CD14-positive monocyte (primary cell): Measurements from ENCODE around the gene MAP3K19. TPM values are rescaled to one million over a fixed set of nuclear protein-coding genes. Genes with fewer than 3 reads are reported as not detected.
A peak's percentile ranks its signal among the peaks of the same experiment; 100 is the strongest.

Experiments
- DNase-seq, 3 donors: peaks; one replicate each; pipeline ENCODE4 v3.0.0-alpha.2; 2011 to 2022
- H2AFZ ChIP-seq: 2 replicates; pipeline ENCODE4 v1.6.0; 2012; ENCODE audit warnings: mild to moderate bottlenecking, low read depth, low read length, inconsistent platforms; ENCODE audit not compliant: insufficient read depth, poor library complexity, severe bottlenecking
- H3K27ac ChIP-seq, 2 donors: 1 replicate in 1 of 2; 2 replicates in 1 of 2; pipeline ENCODE4 v1.5.1; 2012 to 2013; ENCODE audit warnings: low read length in 2 of 2, control low read depth in 1 of 2, inconsistent platforms in 1 of 2, low read depth in 1 of 2, mild to moderate bottlenecking in 1 of 2
- H3K27me3 ChIP-seq, 2 donors: one replicate each; pipeline versions ENCODE4 v1.6.0 to v1.6.1; 2011 to 2013; ENCODE audit warnings: low read length in 2 of 2; ENCODE audit not compliant: control insufficient read depth in 2 of 2, insufficient read depth in 2 of 2
- H3K36me3 ChIP-seq, 2 donors: replicated peaks in 1 of 2; 1 replicate in 1 of 2; 2 replicates in 1 of 2; pipeline versions ENCODE4 v1.5.1 to v1.6.1; 2012 to 2013; ENCODE audit warnings: low read length in 2 of 2, control low read depth in 1 of 2, inconsistent platforms in 1 of 2, mild to moderate bottlenecking in 1 of 2; ENCODE audit not compliant: insufficient read depth in 2 of 2, control insufficient read depth in 1 of 2
- H3K4me1 ChIP-seq, 2 donors: 1 replicate in 1 of 2; 2 replicates in 1 of 2; pipeline versions ENCODE4 v1.5.1 to v1.6.1; 2012 to 2013; ENCODE audit warnings: low read length in 2 of 2, control low read depth in 1 of 2, inconsistent platforms in 1 of 2, mild to moderate bottlenecking in 1 of 2, moderate library complexity in 1 of 2; ENCODE audit not compliant: insufficient read depth in 2 of 2, control insufficient read depth in 1 of 2
- H3K4me2 ChIP-seq: replicated peaks from 2 replicates; pipeline ENCODE3; 2012; ENCODE audit warnings: low read length, moderate library complexity, mild to moderate bottlenecking; ENCODE audit not compliant: poor library complexity, severe bottlenecking; ENCODE audit errors: extremely low read depth
- H3K4me3 ChIP-seq, 3 experiments: fragments of 200-600 bp in 1 of 3; sonication (generic) in 1 of 3; replicated peaks in 1 of 3; 1 replicate in 2 of 3; 2 replicates in 1 of 3; pipeline ENCODE4 v1.5.1; 2011 to 2013; ENCODE audit warnings: low read length in 3 of 3, mild to moderate bottlenecking in 3 of 3, control low read depth in 2 of 3, low read depth in 2 of 3, inconsistent platforms in 1 of 3, moderate library complexity in 1 of 3
- H3K79me2 ChIP-seq: 2 replicates; pipeline ENCODE4 v1.6.0; 2012; ENCODE audit warnings: mild to moderate bottlenecking, control low read depth, inconsistent platforms, low read length, moderate library complexity; ENCODE audit not compliant: insufficient read depth
- H3K9ac ChIP-seq: 2 replicates; pipeline ENCODE4 v1.6.0; 2017; ENCODE audit warnings: low read length, mild to moderate bottlenecking; ENCODE audit not compliant: insufficient read depth, poor library complexity, severe bottlenecking
- H3K9me3 ChIP-seq, 2 donors: replicated peaks in 1 of 2; 1 replicate in 1 of 2; 2 replicates in 1 of 2; pipeline versions ENCODE4 v1.5.1 to v1.6.1; 2012 to 2013; ENCODE audit warnings: low read length in 2 of 2, control low read depth in 1 of 2; ENCODE audit not compliant: control insufficient read depth in 1 of 2, insufficient read depth in 1 of 2
- H4K20me1 ChIP-seq: 2 replicates; pipeline ENCODE4 v1.6.0; 2012; ENCODE audit warnings: mild to moderate bottlenecking, low read length, control low read depth, moderate library complexity; ENCODE audit not compliant: insufficient read depth
- H3K27ac Mint-ChIP-seq, 7 donors: one replicate each; pipeline ENCODE4 v1.8.0; 2020; ENCODE audit warnings: mild to moderate bottlenecking in 7 of 7, mixed read lengths in 7 of 7, moderate library complexity in 6 of 7, inconsistent platforms in 2 of 7
- H3K27me3 Mint-ChIP-seq, 3 donors: one replicate each; pipeline ENCODE4 v1.8.0; 2021 to 2022; ENCODE audit warnings: low read depth in 3 of 3, mild to moderate bottlenecking in 3 of 3, mixed read lengths in 3 of 3, moderate library complexity in 3 of 3, inconsistent platforms in 1 of 3
- H3K36me3 Mint-ChIP-seq, 2 donors: one replicate each; pipeline ENCODE4 v1.8.0; 2020; ENCODE audit warnings: mixed read lengths in 2 of 2, inconsistent platforms in 1 of 2, mild to moderate bottlenecking in 1 of 2
- H3K4me1 Mint-ChIP-seq: one replicate; pipeline ENCODE4 v1.8.0; 2020; ENCODE audit warnings: mild to moderate bottlenecking, mixed read lengths
- H3K4me3 Mint-ChIP-seq, 2 donors: one replicate each; pipeline ENCODE4 v1.8.0; 2020; ENCODE audit warnings: mild to moderate bottlenecking in 2 of 2, mixed read lengths in 2 of 2, moderate library complexity in 1 of 2
- H3K9me3 Mint-ChIP-seq, 7 donors: one replicate each; pipeline ENCODE4 v1.8.0; 2020 to 2022; ENCODE audit warnings: mixed read lengths in 7 of 7, mild to moderate bottlenecking in 6 of 7, moderate library complexity in 6 of 7, inconsistent platforms in 2 of 7
- CTCF ChIP-seq: fragments of 200-600 bp; IDR thresholded peaks from one replicate; pipeline ENCODE4 v1.8.0; 2022; ENCODE audit warnings: antibody characterized with exemption, mild to moderate bottlenecking
- intact Hi-C, 2 donors: fragments of 100-400 bp; cut with micrococcal nuclease; formaldehyde crosslinking; loops; one replicate each; pipeline versions ENCODE4 v1.15.0 to v1.15.1; 2023
- polyA plus RNA-seq, 3 donors: library from polyadenylated mRNA; depleted of rRNA in 1 of 3; unstranded in 2 of 3; stranded (reverse) in 1 of 3; fragments of 300-500 nt in 2 of 3; fragments of >200 nt in 1 of 3; fragmentation: Illumina TruSeq in 2 of 3; gene quantifications; 1 replicate in 2 of 3; 2 replicates in 1 of 3; pipeline ENCODE4 v1.2.3, GENCODE V29; 2012 to 2021

Gene MAP3K19
- polyA plus RNA-seq, 3 donors: not detected

GRCh38 chr2:135059577-135059976 is 12.3 kb upstream of the MAP3K19 start:
- Histone ChIP-seq H3K4me2 (no peak overlapping the region), H3K9ac (no peak overlapping the region), H3K27me3 (no peaks in the 10 kb centered on the region), H3K79me2 (peaks cover 78% of the 10 kb centered on the region), H3K4me1 (peaks cover 0 to 7% of the 10 kb centered on the region in 2 donors), H3K27ac (no peak overlapping the region), H3K9me3 (no peaks in the 10 kb centered on the region), H2AFZ (no peak overlapping the region), H3K4me3 (no peak overlapping the region), H4K20me1 (peaks cover 67% of the 10 kb centered on the region), H3K36me3 (peaks cover 35 to 58% of the 10 kb centered on the region in 2 donors)
- Mint-ChIP-seq H3K36me3 (peaks cover 49 to 55% of the 10 kb centered on the region in 2 donors), H3K27me3 (no peaks in the 10 kb centered on the region), H3K9me3 (peaks cover 0 to 3% (median 0%) of the 10 kb centered on the region in 7 donors), H3K4me1 (peaks cover 19% of the 10 kb centered on the region), H3K4me3 (no peak overlapping the region), H3K27ac (peak overlapping the region in 1 of 7 donors; percentile 28)
- no peak for DNase-seq
- intact Hi-C loops: loop anchor here in 1 of 2 donors (10.0 kb wide), 2 partner anchors 145 to 685 kb away; partner anchors contain the start of genes CCNT2 and UBXN4
- TF ChIP-seq CTCF: no peak

GRCh38 chr2:135056790-135057189 is 9.5 kb upstream of the MAP3K19 start:
- H3K9me3 ChIP-seq: no peaks in the 10 kb centered on the region
- H4K20me1 ChIP-seq: peaks cover 63% of the 10 kb centered on the region
- H3K9ac ChIP-seq: no peak overlapping the region
- H3K4me1 ChIP-seq: peaks cover 14 to 20% of the 10 kb centered on the region in 2 donors
- H3K79me2 ChIP-seq: peaks cover 75% of the 10 kb centered on the region
- no peak for DNase-seq
- H2AFZ ChIP-seq: no peak overlapping the region
- H3K4me3 ChIP-seq: no peak overlapping the region
- Mint-ChIP-seq H3K36me3 (peaks cover 35 to 36% of the 10 kb centered on the region in 2 donors), H3K27ac (no peak overlapping the region), H3K27me3 (peaks cover 0 to 1% (median 0%) of the 10 kb centered on the region in 3 donors), H3K4me3 (no peak overlapping the region), H3K9me3 (peaks cover 0 to 3% (median 0%) of the 10 kb centered on the region in 7 donors), H3K4me1 (peaks cover 27% of the 10 kb centered on the region)
- H3K27me3 ChIP-seq: no peaks in the 10 kb centered on the region
- no peak overlapping the region for H3K4me2 ChIP-seq
- TF ChIP-seq CTCF: no peak
- no peak overlapping the region for H3K27ac ChIP-seq
- peaks cover 26 to 45% of the 10 kb centered on the region in 2 donors for H3K36me3 ChIP-seq
- intact Hi-C loops: loop anchor here in 1 of 2 donors (10.0 kb wide), 2 partner anchors 142 to 688 kb away; partner anchors contain the start of genes CCNT2 and UBXN4
